ENCODE results near the gene GARNL3.

GARNL3 gene

GRCh38 chr9:127396808-127397645 lies 132.5 kb downstream of the GARNL3 start, which contains the start of gene SLC2A8 (continued):
- TF ChIP-seq REST (tag by site-specific recombination; IDR thresholded peaks at IDR 0.05) = no peak
- no peak for TF ChIP-seq ZNF266 (tag by site-specific recombination; IDR thresholded peaks at IDR 0.05; ENCODE audit: low read depth)
- TF ChIP-seq ZNF624 (tag by site-specific recombination; IDR thresholded peaks at IDR 0.05) = no peak
- TF ChIP-seq, protein P1, sequence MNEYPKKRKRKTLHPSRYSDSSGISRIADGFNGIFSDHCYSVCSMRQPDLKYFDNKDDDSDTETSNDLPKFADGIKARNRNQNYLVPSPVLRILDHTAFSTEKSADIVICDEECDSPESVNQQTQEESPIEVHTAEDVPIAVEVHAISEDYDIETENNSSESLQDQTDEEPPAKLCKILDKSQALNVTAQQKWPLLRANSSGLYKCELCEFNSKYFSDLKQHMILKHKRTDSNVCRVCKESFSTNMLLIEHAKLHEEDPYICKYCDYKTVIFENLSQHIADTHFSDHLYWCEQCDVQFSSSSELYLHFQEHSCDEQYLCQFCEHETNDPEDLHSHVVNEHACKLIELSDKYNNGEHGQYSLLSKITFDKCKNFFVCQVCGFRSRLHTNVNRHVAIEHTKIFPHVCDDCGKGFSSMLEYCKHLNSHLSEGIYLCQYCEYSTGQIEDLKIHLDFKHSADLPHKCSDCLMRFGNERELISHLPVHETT (tag by site-specific recombination; IDR thresholded peaks at IDR 0.05) = no peak
- peak; percentile 70 for TF ChIP-seq ZBTB26 (tag by site-specific recombination; optimal IDR thresholded peaks at IDR 0.05)
- TF ChIP-seq ZNF623 (tag by site-specific recombination; IDR thresholded peaks at IDR 0.05) = no peak
- TF ChIP-seq ZXDB (tag by site-specific recombination; IDR thresholded peaks at IDR 0.05) = no peak
- TF ChIP-seq ZNF48 (tag by site-specific recombination; IDR thresholded peaks at IDR 0.05) = no peak
- TF ChIP-seq ZNF221 (tag by site-specific recombination; IDR thresholded peaks at IDR 0.05; ENCODE audit: borderline replicate concordance) = no peak
- TF ChIP-seq ZNF830 (tag by site-specific recombination; IDR thresholded peaks at IDR 0.05; ENCODE audit: low read depth) = no peak
- TF ChIP-seq, protein P2, sequence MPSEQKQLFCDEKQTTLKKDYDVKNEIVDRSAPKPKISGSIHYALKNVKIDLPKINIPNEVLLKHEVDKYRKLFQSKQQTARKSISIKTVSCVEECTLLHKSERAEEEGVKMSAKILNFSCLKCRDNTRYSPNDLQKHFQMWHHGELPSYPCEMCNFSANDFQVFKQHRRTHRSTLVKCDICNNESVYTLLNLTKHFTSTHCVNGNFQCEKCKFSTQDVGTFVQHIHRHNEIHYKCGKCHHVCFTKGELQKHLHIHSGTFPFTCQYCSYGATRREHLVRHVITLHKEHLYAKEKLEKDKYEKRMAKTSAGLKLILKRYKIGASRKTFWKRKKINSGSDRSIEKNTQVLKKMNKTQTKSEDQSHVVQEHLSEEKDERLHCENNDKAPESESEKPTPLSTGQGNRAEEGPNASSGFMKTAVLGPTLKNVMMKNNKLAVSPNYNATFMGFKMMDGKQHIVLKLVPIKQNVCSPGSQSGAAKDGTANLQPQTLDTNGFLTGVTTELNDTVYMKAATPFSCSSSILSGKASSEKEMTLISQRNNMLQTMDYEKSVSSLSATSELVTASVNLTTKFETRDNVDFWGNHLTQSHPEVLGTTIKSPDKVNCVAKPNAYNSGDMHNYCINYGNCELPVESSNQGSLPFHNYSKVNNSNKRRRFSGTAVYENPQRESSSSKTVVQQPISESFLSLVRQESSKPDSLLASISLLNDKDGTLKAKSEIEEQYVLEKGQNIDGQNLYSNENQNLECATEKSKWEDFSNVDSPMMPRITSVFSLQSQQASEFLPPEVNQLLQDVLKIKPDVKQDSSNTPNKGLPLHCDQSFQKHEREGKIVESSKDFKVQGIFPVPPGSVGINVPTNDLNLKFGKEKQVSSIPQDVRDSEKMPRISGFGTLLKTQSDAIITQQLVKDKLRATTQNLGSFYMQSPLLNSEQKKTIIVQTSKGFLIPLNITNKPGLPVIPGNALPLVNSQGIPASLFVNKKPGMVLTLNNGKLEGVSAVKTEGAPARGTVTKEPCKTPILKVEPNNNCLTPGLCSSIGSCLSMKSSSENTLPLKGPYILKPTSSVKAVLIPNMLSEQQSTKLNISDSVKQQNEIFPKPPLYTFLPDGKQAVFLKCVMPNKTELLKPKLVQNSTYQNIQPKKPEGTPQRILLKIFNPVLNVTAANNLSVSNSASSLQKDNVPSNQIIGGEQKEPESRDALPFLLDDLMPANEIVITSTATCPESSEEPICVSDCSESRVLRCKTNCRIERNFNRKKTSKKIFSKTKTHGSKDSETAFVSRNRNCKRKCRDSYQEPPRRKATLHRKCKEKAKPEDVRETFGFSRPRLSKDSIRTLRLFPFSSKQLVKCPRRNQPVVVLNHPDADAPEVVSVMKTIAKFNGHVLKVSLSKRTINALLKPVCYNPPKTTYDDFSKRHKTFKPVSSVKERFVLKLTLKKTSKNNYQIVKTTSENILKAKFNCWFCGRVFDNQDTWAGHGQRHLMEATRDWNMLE (tag by site-specific recombination; conservative IDR thresholded peaks at IDR 0.05; ENCODE audit: low read depth) = no peak
- no peak for TF ChIP-seq ZNF146 (tag by site-specific recombination; IDR thresholded peaks at IDR 0.05)
- TF ChIP-seq ZSCAN5A (tag by site-specific recombination; IDR thresholded peaks at IDR 0.05) = no peak
- TF ChIP-seq, protein P3, sequence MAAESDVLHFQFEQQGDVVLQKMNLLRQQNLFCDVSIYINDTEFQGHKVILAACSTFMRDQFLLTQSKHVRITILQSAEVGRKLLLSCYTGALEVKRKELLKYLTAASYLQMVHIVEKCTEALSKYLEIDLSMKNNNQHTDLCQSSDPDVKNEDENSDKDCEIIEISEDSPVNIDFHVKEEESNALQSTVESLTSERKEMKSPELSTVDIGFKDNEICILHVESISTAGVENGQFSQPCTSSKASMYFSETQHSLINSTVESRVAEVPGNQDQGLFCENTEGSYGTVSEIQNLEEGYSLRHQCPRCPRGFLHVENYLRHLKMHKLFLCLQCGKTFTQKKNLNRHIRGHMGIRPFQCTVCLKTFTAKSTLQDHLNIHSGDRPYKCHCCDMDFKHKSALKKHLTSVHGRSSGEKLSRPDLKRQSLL (tag by site-specific recombination; IDR thresholded peaks at IDR 0.05) = 0 out of 2 replicates have a peak, but pooled peaks have one; percentile 28
- TF ChIP-seq ZBTB44 (tag by site-specific recombination; IDR thresholded peaks at IDR 0.05) = no peak
- TF ChIP-seq ZNF837 (tag by site-specific recombination; IDR thresholded peaks at IDR 0.05) = no peak
- no peak for TF ChIP-seq ZNF211 (tag by site-specific recombination; IDR thresholded peaks at IDR 0.05; ENCODE audit: low read depth)
- 0 out of 2 replicates have a peak, but pooled peaks have one; percentile 18 for TF ChIP-seq ZNF561 (tag by site-specific recombination; IDR thresholded peaks at IDR 0.05; ENCODE audit: borderline replicate concordance)
- TF ChIP-seq ZNF239 (tag by site-specific recombination; IDR thresholded peaks at IDR 0.05) = no peak
- TF ChIP-seq, protein P4, sequence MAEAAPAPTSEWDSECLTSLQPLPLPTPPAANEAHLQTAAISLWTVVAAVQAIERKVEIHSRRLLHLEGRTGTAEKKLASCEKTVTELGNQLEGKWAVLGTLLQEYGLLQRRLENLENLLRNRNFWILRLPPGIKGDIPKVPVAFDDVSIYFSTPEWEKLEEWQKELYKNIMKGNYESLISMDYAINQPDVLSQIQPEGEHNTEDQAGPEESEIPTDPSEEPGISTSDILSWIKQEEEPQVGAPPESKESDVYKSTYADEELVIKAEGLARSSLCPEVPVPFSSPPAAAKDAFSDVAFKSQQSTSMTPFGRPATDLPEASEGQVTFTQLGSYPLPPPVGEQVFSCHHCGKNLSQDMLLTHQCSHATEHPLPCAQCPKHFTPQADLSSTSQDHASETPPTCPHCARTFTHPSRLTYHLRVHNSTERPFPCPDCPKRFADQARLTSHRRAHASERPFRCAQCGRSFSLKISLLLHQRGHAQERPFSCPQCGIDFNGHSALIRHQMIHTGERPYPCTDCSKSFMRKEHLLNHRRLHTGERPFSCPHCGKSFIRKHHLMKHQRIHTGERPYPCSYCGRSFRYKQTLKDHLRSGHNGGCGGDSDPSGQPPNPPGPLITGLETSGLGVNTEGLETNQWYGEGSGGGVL (tag by site-specific recombination; IDR thresholded peaks at IDR 0.05) = no peak
